ENCODE measurements around the gene PRPF31. TPM values are rescaled to one million over a fixed set of nuclear protein-coding genes. Genes with fewer than 3 reads are reported as not detected.

The PRPF31 gene
- total and polyA plus RNA-seq, 9 of the 15 experiments (the other 6 are each of a cell fraction or from before 2014, with no cell fraction given), result 5.8 to 92.2 (median 69.2) TPM

DNA sequence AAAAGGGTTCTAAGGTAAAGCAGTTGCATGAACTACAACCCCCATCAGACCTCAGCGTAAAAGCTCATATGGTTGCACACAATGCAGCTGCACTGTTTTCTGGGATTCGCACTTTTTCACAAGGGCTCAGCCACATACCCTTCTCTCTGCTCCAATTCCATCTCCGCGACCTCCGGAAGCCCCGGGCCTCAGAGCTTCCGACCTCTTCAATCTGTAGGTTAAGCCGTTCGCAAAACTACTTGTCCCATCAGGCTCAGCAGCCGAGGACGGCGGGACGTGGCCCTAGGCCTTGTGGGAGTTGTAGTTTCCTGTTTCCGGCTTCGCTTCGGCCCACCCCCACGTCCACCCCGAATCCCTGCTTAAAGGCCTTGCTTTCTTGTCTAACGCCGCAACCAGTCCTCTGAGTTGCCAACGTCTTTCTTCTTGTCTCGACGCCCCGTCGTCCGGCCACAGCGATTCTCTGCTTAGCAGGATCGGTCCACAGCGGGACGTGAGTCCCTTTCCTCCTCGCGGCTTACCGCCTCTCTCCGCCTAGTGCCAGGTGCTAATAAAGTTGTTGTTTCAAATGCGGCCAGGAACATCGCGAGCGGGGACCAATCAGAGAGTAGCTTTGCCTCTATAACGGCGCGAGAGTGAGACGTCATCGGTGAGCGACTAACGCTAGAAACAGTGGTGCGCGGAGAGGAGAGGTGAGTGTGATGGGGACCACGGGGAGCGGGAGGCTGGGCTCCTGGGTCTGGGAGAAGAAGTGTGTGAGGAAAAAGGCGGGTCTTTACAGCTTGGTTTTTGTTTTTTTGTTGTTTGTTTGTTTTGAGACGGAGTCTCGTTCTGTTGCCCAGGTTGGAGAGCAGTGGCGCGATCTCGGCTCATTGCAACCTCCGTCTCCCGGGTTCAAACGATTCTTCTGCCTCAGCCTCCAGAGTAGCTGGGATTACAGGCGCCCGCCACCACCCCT, at the start of gene PRPF31, which contains the start of gene TFPT (continued):
- TF ChIP-seq ZBTB8A (IDR thresholded peaks at IDR 0.05; ENCODE audit: partially characterized antibody) (peak; percentile 54), IRF2 (CRISPR knock-in tag; IDR thresholded peaks at IDR 0.05) (no peak), EHMT2 (IDR thresholded peaks at IDR 0.05) (no peak), SMAD4 (CRISPR knock-in tag; conservative IDR thresholded peaks at IDR 0.05) (peak; percentile 70), SUPT5H (IDR thresholded peaks at IDR 0.05) (peak; percentile 96), NR3C1 (CRISPR knock-in tag; IDR thresholded peaks at IDR 0.05) (no peak), CREB1 (IDR thresholded peaks at IDR 0.05) (peak; percentile 98), CREB1 (CRISPR knock-in tag; IDR thresholded peaks at IDR 0.05) (peak; percentile 100), POLR2B (IDR thresholded peaks at IDR 0.05; ENCODE audit: low read depth, partially characterized antibody) (peak; percentile 92)
- TF ChIP-seq, protein P1, sequence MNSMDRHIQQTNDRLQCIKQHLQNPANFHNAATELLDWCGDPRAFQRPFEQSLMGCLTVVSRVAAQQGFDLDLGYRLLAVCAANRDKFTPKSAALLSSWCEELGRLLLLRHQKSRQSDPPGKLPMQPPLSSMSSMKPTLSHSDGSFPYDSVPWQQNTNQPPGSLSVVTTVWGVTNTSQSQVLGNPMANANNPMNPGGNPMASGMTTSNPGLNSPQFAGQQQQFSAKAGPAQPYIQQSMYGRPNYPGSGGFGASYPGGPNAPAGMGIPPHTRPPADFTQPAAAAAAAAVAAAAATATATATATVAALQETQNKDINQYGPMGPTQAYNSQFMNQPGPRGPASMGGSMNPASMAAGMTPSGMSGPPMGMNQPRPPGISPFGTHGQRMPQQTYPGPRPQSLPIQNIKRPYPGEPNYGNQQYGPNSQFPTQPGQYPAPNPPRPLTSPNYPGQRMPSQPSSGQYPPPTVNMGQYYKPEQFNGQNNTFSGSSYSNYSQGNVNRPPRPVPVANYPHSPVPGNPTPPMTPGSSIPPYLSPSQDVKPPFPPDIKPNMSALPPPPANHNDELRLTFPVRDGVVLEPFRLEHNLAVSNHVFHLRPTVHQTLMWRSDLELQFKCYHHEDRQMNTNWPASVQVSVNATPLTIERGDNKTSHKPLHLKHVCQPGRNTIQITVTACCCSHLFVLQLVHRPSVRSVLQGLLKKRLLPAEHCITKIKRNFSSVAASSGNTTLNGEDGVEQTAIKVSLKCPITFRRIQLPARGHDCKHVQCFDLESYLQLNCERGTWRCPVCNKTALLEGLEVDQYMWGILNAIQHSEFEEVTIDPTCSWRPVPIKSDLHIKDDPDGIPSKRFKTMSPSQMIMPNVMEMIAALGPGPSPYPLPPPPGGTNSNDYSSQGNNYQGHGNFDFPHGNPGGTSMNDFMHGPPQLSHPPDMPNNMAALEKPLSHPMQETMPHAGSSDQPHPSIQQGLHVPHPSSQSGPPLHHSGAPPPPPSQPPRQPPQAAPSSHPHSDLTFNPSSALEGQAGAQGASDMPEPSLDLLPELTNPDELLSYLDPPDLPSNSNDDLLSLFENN (IDR thresholded peaks at IDR 0.05; ENCODE audit: low read depth in 2 of 2, low read length in 2 of 2), result 0 out of 4 replicates have a peak, but pooled peaks of 1 of the 2 experiments have one; percentile 56
- TF ChIP-seq, protein P2, sequence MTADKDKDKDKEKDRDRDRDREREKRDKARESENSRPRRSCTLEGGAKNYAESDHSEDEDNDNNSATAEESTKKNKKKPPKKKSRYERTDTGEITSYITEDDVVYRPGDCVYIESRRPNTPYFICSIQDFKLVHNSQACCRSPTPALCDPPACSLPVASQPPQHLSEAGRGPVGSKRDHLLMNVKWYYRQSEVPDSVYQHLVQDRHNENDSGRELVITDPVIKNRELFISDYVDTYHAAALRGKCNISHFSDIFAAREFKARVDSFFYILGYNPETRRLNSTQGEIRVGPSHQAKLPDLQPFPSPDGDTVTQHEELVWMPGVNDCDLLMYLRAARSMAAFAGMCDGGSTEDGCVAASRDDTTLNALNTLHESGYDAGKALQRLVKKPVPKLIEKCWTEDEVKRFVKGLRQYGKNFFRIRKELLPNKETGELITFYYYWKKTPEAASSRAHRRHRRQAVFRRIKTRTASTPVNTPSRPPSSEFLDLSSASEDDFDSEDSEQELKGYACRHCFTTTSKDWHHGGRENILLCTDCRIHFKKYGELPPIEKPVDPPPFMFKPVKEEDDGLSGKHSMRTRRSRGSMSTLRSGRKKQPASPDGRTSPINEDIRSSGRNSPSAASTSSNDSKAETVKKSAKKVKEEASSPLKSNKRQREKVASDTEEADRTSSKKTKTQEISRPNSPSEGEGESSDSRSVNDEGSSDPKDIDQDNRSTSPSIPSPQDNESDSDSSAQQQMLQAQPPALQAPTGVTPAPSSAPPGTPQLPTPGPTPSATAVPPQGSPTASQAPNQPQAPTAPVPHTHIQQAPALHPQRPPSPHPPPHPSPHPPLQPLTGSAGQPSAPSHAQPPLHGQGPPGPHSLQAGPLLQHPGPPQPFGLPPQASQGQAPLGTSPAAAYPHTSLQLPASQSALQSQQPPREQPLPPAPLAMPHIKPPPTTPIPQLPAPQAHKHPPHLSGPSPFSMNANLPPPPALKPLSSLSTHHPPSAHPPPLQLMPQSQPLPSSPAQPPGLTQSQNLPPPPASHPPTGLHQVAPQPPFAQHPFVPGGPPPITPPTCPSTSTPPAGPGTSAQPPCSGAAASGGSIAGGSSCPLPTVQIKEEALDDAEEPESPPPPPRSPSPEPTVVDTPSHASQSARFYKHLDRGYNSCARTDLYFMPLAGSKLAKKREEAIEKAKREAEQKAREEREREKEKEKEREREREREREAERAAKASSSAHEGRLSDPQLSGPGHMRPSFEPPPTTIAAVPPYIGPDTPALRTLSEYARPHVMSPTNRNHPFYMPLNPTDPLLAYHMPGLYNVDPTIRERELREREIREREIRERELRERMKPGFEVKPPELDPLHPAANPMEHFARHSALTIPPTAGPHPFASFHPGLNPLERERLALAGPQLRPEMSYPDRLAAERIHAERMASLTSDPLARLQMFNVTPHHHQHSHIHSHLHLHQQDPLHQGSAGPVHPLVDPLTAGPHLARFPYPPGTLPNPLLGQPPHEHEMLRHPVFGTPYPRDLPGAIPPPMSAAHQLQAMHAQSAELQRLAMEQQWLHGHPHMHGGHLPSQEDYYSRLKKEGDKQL (CRISPR knock-in tag; IDR thresholded peaks at IDR 0.05; ENCODE audit: borderline replicate concordance), result 0 out of 2 replicates have a peak, but pooled peaks have one; percentile 29
- TF ChIP-seq, protein P3, sequence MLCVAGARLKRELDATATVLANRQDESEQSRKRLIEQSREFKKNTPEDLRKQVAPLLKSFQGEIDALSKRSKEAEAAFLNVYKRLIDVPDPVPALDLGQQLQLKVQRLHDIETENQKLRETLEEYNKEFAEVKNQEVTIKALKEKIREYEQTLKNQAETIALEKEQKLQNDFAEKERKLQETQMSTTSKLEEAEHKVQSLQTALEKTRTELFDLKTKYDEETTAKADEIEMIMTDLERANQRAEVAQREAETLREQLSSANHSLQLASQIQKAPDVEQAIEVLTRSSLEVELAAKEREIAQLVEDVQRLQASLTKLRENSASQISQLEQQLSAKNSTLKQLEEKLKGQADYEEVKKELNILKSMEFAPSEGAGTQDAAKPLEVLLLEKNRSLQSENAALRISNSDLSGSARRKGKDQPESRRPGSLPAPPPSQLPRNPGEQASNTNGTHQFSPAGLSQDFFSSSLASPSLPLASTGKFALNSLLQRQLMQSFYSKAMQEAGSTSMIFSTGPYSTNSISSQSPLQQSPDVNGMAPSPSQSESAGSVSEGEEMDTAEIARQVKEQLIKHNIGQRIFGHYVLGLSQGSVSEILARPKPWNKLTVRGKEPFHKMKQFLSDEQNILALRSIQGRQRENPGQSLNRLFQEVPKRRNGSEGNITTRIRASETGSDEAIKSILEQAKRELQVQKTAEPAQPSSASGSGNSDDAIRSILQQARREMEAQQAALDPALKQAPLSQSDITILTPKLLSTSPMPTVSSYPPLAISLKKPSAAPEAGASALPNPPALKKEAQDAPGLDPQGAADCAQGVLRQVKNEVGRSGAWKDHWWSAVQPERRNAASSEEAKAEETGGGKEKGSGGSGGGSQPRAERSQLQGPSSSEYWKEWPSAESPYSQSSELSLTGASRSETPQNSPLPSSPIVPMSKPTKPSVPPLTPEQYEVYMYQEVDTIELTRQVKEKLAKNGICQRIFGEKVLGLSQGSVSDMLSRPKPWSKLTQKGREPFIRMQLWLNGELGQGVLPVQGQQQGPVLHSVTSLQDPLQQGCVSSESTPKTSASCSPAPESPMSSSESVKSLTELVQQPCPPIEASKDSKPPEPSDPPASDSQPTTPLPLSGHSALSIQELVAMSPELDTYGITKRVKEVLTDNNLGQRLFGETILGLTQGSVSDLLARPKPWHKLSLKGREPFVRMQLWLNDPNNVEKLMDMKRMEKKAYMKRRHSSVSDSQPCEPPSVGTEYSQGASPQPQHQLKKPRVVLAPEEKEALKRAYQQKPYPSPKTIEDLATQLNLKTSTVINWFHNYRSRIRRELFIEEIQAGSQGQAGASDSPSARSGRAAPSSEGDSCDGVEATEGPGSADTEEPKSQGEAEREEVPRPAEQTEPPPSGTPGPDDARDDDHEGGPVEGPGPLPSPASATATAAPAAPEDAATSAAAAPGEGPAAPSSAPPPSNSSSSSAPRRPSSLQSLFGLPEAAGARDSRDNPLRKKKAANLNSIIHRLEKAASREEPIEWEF (CRISPR knock-in tag; IDR thresholded peaks at IDR 0.05), result no peak
